HS-5 (cell line): Measurements from ENCODE around the gene TEK.

Experiments used
- DNase-seq: peaks from one replicate; pipeline ENCODE4 v3.0.0-alpha.2; 2012; ENCODE audit warnings: low read depth

TEK gene

DNA sequence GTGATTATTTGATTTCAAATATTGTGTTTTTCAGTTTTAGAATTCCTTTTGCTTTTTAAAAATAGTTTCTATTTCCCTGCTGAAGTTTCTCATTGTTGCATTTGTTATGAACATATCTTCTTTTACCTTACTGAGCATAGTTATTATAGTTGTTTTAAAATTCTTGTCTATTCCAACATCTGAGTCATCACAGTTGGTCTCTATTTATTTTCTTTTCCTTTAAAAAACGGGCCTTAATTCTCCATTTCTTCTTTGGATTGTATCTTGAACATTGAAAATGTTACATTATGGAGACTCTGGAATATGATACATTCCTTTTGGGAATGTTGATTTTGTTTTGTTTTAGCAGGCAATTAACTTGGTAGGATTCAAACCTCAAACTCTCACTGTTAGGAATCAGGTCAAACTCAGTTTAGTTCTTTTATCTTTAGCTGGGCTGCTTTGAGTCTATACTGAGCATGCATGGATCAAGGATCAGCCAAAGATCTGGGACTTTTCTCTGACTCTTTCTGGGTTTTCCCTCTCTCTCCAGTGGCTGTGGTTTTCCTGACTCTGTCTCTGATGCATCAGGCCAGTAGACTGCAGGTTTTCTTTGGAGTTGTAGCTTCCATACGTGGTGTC, 70.3 kb downstream of the TEK start:
- no peak for DNase-seq

DNA sequence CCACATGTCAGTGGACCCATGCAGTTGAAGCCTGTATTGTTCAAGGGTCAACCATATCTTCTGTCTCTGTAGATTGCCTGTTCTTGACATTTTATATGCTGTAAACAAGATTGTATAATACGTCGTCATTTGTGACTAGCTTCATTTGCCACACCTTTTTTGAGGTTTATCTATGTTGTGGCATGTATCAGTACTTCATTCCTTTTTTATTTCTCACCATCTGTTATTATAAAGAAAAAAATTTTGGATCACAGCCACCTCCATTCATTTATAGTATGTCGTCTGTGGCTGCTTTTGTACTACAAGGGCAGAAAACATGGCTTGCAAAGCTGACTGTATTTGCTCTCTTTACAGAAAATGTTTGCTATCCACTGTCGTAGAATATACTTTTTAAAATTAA, 72.4 kb downstream of the TEK start:
- peak; percentile 53 for DNase-seq

DNA sequence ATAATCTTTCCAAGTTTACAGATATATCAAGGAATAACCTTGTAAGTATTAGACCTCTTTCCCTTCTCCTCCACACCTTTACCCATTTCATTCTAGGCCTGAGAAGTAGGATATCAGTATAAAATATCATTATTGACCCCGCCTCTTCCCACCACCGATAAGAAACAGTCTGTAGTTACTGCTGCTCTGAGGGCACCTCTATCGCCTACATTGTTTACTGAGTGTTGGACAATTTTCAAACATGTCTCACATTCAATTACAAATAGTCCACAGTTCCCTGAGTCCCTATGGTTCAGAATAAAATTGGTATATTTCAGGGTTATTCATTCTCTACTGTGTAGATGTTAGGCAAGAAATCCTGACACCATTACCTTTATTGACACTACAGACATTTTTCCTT, 73.4 kb downstream of the TEK start:
- no peak for DNase-seq

DNA sequence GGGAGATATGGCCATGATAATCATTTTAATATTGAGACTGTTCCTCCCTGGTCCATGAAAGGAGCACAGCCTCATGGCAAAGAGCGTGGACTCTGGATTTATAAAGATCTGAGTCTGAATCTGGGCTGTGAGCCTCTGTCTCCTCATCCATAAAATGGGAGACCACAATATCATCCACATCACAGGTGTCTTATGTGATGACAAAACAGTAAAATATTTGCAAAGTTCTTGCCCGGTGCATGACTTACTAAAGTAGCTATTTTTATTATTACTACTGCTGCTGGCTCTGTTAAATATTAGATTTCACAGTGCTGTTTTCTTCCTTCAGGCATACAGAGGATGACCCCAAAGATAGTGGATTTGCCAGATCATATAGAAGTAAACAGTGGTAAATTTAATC, 74.1 kb downstream of the TEK start:
- no peak for DNase-seq

DNA sequence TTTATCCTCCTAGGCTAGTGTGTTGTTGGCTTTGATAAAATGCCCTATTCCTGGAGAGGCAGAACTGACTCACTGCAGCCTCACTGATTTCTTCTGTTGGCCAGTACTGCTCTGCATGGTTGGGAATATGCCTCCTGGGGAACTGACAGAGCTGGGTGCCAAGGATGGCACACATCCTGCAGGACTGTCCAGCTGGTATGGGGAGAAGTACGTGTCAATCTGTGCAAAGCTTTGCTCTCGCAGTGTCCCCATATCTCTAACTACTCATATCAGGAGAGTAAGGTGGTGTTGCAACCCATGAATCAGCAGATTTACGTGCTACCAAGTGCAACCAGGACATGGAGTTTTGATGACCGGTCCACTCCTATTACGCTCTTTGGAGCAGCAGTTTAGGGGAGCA, 74.7 kb downstream of the TEK start:
- DNase-seq = no peak

DNA sequence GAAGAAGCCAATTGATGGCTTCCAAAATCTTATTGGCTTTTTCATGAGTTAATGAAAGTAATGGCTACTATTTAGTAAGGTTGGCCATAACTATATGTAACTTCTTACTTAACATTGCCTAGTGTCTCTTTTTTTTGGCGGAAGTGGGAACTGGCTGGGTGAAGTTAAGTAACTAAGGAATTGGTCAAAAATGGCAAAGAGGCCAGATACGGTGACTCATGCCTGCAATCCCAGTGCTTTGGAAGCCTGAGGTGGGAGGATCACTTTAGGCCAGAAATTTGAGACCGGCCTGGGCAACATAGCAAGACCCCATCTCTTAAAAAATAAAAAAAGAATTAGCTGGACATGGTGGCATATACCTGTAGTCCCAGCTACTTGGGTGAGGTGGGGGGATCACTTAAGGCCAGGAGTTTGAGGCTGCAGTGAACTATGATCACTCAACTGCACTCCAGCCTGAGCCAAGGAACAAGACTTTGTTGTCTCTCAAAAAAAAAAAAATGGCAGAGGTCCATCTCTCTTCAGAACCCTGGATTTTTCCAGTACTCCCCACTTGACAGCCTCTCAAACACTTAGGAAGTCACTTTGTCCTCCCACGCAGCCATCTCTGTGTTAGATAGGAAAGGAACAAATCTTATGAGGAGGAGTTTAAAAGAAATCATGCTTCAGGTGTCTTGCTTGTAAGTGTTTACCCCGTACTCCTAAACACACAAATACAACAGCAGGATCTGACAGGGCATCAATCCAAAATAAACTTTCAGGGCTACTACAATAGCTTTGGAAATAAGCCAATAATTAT, 75.7 kb downstream of the TEK start:
- no peak for DNase-seq

DNA sequence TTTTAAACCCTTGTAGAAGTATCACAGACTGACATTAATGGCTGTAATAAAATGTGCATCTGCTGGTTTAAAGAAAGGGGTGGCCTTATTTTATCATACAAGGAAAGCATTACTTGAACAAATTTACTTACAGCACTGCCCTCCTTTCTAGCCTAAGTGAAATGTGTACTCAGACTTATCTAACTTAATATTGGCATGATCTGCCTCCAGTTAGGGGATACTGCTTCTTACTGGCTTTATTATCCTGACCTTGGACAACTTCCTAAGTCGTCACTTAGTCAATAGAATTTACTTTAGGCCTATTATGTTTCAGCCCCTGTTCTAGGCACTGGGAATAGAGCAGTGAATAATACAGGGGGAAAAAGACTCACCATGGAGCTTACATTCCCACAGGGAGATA, 79.4 kb downstream of the TEK start:
- DNase-seq = no peak

DNA sequence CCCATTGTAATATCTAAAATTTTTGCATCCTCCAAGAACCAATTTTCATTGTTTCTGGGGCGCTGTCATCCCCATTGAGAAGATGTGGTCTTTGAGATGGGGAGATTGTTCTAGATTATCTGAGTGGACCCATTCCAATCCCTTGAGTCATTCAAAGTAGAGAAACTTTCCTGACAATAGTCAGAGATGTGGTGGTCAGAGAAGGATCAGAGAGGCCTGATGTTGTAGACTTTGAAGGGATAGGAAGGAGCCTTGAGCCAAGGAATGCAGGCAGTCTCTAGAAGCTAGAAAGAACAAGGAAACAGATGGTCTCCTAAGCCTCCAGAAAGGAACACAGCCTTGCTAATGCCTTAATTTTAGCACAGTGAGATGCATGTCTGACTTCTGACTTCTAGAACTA, 80.4 kb downstream of the TEK start:
- no peak for DNase-seq

DNA sequence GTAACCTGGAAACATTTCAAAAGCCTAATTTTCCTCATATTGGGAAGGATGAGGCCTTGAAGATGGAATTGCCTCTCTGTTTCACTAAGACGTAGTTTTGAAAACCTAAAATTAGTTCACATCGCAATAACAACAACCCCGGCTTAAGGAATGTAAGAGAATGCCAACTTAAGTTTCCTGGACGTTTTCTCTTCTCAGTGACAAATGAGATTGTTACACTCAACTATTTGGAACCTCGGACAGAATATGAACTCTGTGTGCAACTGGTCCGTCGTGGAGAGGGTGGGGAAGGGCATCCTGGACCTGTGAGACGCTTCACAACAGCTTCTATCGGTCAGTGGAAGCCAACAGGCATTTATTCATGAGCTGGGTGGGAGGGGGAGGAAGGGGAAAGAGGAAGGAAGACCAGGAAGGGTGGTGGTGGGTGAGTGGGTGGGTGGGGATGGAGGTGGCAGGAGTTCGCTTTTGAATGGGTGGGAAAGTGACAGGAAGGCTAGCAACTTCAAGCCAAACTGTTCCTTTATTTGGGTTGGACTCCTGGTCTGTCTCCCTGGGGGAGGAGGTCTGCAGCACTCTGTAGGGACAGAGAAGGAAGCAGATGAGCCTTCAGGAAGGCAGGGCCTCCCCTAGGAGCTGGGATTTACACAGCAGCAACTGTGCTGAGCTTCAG, 83.4 kb downstream of the TEK start:
- DNase-seq = no peak

DNA sequence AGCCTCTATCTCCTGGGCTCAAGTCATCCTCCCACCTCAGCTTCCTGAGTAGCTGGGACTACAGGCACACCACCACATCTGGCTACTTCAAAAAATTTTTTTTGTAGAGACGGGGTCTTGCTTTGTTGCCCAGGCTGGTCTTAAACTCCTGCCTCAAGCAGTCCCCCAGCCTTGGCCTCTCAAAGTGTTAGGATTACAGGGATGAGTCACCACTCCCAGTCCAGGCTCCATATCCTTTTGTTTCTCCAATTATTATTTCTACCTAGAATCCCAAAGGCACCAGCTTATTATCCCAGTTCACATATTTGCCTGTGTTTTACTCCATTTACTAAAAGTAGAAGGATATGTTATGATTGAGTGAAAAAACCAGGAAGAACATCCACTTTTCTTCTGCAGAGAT, 84.9 kb downstream of the TEK start:
- no peak for DNase-seq

DNA sequence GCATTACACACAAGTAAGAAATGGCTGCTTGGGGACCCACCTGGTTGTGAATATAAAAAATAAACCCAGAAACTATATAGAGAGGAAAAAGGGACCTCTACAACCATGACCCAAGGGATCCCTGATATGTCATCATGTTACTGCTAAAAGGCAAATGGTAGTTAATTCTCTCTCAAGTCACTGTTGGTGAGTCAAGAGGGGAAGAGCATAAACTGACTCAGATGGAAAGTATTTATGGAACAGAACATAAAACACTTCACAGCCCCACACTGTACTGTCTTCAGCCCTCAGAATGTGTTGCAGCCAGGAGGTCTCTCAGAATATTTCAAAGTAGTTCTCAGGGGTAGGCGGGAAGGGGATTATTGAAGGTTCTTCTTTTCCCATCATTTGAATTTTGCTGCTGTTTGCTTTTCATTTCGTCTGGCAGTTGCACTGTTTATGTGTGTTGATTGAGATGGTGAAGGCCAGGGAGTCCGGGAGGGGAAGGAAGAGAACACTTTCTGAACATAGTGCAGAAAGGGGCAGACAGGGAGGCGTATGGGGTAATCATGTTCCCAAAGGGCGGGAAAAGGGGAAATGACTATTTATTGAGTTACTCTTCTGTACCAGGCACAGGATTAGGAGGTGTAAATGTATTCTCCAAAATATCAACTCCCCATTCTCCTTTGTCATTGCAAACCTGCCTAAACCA, 85.5 kb downstream of the TEK start:
- peak; percentile 47 for DNase-seq

DNA sequence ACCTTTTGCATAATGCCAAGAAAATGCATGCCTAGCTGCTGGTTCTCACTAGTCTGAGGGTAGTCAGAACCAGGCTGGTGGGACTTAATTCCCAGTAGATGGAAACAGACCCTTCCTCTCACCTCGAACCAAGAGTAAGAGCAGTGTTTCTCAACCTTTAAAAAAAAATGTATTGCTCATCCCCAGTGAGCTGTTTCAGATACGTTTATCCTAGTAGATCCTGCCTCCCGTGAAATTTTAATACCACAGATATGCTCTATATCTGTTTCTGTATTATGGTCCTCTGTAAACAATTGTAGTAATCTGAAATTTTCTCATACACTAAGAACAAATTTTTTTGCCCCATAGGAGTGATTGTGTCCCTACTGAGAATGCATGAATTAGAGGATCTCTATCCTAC, 86.2 kb downstream of the TEK start:
- DNase-seq = no peak

DNA sequence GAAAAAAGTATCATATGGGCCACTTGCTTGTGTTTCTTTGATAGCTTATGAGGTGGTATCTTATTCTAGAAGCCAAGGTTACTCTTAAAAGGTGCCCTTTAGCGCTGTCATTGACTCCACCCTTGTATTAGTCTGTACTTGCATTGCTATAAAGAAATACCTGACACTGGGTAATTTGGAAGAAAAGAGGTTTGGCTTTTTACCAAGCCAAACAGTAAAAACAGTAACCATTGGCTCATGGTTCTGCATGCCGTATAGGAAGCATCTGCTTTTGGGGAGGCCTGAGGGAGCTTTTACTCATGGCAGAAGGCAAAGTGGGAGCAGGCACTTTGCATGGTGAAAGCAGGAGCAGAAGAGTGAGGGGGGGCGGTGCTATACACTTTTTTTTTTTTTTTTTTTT, 87.4 kb downstream of the TEK start:
- no peak for DNase-seq

DNA sequence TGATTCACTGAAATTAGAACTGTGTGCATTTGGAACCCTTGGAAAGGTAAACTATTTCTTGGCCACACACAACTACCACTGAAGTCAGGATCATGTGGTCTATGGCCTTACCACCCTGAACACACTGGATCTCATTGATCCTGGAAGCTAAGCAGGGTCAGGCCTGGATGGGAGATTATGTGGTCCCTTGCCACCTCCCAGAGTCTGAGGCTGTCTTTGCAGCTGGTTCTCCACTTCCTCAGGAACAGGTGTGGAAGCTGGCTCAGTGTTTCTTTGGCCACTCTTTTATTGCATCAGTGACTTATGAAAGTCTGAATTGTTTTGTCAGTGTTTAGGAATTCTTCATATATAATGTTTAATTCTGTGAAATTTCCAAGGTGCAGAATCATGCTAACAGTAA, 89.2 kb downstream of the TEK start:
- DNase-seq = no peak

DNA sequence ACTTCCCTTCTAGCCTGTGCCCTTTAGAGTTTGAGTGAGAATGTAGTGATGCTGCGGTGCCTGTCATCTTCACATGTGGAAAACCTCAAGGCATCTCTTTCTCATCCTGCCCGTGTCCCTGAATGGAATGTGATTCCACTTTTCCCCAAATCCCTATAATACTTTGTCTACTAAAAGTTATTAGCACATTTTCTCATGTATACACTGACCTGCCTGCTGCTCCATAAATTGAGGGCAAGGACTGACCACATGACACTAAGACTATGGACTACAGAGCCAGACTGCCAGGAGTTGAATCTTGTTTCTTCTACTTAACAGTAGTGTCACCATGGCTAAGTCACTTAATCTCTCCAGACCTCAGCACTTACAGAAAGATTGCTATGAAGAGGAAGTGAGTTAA, 93.0 kb downstream of the TEK start:
- DNase-seq = no peak

DNA sequence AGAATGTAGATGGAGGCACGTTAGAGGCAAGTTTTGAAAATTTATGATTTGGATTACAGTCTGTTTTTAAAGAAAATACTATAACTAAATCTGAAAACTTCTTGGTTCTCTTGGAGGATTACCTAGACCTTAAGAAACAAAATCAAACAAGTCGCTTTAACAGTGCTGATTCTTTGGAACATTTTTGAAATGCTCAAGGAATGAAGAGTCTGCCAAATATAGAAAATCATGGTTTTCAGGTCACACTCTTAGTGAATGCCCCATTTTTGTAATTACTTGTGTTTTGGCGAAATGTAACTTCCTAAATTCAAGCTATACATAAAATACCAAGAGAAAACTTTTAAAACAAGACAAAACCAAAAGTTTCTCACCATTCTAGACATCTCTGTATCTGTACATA, 94.8 kb downstream of the TEK start:
- no peak for DNase-seq

DNA sequence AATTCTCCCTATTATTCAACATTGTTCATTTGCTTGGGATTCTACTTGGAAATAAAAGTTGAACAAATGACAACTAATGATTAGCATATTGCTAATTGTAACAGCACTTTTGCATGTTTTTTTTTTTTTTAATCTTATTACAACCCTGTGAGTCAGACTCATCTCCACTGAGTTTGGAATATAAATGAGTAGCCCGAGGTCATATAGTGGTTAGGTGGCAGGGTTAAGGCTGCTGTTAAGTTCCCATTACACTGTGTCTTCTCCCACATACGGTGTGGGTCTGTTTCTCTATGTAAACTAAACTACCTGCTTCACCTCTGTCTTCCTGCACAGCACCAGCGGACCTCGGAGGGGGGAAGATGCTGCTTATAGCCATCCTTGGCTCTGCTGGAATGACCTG, 95.6 kb downstream of the TEK start:
- DNase-seq = no peak

DNA sequence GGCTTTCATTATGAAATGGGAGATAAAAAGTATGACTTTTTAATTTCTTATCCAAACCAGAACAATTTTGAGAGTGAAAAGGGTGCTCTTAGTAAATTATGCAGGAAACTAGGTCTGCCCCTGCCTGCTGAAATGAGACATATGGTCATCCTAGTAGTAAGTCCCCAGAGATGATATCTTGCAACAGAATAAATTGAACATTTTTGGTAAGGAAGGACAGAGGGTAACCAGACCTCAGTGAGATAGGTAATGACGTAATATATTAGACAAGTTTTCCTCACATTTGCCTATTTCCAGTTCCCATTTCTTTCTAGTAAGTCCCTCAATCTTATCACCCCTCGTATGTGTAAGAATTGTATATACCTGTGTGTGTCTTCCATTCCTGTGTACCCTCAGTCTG, 96.2 kb downstream of the TEK start:
- no peak for DNase-seq

DNA sequence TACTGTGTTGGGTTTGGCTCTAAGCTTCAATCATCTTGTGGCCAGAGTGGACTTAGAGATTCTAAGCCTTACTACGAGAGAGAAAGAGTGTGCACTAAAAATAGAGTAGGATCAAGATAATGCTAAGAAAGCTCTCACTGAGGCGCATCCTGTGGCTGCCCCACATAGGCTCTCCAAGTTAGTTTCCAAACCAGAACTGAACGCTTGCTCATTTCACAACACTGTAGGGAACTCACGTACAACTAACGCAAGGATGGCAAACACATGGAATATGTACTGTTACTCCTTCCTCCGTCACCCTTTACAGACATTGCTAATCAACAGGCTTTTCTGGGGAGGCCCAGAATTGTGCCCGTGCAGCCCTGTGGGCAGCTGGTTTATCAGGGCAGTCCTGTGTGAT, 97.0 kb downstream of the TEK start:
- no peak for DNase-seq

DNA sequence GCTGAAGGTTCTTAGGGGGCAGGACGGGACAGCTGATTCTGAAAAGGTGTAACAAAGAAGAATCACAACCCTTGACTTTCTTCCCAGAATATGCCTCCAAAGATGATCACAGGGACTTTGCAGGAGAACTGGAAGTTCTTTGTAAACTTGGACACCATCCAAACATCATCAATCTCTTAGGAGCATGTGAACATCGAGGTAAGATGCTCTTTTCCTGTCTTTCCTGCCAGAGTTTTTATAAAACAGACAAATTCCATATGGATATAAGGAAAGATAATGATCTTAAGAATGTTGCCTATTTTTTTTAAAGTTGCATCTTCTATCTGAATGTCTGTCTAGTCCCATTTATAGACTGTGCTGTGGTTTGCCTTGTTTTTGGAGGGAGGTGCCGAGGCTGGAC, 100.0 kb downstream of the TEK start:
- DNase-seq = no peak

DNA sequence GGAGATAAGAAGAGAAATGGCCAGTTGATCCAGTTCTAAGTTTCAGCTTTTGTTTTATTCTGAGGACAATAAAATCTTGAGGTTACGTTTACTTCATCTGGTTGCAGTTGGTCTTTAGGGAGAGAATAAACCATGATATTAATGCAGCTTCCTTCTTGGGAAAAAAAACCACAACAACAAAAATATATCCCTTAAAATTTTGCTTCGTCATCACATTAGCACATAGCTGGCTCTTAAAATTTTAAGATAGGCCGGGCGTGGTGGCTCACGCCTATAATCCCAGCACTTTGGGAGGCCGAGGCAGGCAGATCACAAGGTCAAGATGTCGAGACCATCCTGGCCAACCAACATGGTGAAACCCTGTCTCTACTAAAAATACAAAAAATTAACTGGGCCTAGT, 101.6 kb downstream of the TEK start:
- no peak for DNase-seq

DNA sequence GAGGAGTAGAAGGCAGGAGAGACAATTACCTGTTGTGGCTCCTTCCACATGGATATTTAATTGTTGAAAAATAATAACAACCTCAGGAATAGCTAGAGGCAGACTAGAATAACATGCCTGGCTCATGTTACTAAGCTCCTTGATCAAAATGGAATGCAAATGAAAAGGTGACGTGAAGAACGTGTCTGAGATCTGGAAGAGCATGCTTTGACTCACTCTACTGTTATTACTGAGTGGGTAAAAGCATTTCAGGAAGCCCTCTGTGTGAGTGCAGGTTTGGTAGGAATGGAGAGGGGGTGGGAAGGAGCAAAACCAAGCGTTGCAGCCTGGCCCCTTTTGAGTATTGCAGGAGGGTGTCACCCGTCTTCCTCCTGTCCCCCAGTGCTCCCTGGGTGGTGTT, 103.2 kb downstream of the TEK start:
- no peak for DNase-seq

DNA sequence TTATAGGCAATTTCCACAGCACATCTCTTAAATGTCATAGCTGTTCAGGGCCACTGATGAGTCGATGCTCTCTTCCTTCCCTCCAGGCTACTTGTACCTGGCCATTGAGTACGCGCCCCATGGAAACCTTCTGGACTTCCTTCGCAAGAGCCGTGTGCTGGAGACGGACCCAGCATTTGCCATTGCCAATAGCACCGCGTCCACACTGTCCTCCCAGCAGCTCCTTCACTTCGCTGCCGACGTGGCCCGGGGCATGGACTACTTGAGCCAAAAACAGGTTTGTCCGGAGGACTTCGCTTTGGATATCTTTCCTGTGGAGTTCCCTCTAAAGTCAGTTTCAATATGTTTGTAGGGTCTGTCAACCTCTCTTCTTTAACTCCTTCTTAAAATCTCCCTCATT, 103.6 kb downstream of the TEK start:
- no peak for DNase-seq
